22Rv1 (cell line): ENCODE measurements around the gene TOP1.

Experiments
- H3K27ac ChIP-seq: fragments of 450-650 bp; 2 replicates; pipeline ENCODE4 v1.5.1; 2017
- ZFX ChIP-seq: fragments of 450-650 bp; IDR thresholded peaks from 2 replicates; pipeline ENCODE4 v1.6.1; 2017; ENCODE audit warnings: antibody characterized with exemption, borderline replicate concordance
- TF ChIP-seq, protein P1 (sequence below): fragments of 450-650 bp; IDR thresholded peaks from 2 replicates; pipeline ENCODE4 v1.5.1; 2017; ENCODE audit warnings: mild to moderate bottlenecking

TOP1 gene

DNA sequence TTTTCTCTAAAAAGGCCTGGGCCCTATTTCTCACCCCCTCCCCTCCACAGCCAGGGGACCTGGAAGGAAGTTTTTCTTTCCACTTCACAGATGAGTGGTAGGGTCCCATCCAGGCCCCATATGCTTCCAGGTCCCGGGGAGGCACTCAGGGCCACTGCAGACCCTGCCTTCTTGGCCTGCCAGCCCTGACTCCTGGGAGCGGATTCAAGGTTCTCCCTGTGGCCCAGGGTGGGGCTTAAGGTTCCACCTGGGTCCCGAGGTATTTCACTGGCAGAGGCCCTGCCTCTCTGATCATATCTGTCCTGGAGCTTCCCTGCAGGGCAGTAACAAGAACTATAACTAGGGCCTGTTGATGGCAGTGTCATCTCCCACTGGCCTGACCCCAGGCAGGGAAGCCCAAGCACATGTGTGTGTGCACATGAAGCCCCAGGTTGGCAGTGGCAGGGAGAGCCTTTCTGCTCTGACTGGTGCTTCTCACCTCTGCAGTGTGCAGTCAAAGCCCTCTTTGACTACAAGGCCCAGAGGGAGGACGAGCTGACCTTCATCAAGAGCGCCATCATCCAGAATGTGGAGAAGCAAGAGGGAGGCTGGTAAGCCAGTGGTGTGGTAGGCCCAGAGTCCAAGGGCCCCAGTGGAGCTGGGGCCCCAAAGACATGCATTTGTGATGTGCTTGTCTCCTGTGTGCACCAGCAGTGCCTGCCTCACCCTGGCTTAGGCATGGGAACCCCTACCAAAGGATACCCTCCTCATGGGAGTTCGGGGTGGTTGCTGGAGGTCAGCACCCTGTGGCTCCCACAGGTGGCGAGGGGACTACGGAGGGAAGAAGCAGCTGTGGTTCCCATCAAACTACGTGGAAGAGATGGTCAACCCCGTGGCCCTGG, 139.9 kb downstream of the TOP1 start:
- TF ChIP-seq ZFX: no peak
- TF ChIP-seq, protein P1, sequence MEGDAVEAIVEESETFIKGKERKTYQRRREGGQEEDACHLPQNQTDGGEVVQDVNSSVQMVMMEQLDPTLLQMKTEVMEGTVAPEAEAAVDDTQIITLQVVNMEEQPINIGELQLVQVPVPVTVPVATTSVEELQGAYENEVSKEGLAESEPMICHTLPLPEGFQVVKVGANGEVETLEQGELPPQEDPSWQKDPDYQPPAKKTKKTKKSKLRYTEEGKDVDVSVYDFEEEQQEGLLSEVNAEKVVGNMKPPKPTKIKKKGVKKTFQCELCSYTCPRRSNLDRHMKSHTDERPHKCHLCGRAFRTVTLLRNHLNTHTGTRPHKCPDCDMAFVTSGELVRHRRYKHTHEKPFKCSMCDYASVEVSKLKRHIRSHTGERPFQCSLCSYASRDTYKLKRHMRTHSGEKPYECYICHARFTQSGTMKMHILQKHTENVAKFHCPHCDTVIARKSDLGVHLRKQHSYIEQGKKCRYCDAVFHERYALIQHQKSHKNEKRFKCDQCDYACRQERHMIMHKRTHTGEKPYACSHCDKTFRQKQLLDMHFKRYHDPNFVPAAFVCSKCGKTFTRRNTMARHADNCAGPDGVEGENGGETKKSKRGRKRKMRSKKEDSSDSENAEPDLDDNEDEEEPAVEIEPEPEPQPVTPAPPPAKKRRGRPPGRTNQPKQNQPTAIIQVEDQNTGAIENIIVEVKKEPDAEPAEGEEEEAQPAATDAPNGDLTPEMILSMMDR: no peak
- H3K27ac ChIP-seq: no peak overlapping the region

DNA sequence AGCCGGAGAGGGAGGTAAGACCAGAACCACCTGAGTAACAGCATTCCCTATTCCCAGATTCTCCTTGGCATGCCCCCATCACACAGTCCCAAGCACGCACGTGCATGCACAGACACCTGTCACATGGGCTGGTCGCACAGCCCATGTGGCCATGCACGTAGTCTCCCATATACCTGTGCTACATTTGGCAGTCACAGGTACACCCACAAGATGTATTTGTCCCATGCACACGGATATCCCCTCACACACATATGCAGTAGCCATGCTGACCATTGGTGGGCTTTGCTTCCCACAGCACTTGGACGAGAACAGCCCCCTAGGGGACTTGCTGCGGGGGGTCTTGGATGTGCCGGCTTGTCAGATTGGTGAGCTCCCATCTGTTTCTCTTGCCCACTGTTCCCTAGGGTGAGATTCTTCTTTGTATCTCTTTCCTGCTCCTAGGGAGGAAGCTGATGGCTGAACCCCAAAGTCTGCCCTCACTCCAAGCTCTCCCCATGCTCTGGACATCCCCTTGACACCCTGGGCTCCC, 140.6 kb downstream of the TOP1 start:
- TF ChIP-seq ZFX: no peak
- TF ChIP-seq, protein P1: no peak
- H3K27ac ChIP-seq: no peak overlapping the region

GRCh38 chr20:41169791-41170351, 141.2 kb downstream of the TOP1 start:
- no peak for TF ChIP-seq ZFX
- TF ChIP-seq, protein P1: no peak
- no peak overlapping the region for H3K27ac ChIP-seq

- H3K27ac ChIP-seq: no peak overlapping the region
- no peak for TF ChIP-seq ZFX
- TF ChIP-seq, protein P1: no peak
Measured at GRCh38 chr20:41170386-41171105, 141.9 kb downstream of the TOP1 start.

DNA sequence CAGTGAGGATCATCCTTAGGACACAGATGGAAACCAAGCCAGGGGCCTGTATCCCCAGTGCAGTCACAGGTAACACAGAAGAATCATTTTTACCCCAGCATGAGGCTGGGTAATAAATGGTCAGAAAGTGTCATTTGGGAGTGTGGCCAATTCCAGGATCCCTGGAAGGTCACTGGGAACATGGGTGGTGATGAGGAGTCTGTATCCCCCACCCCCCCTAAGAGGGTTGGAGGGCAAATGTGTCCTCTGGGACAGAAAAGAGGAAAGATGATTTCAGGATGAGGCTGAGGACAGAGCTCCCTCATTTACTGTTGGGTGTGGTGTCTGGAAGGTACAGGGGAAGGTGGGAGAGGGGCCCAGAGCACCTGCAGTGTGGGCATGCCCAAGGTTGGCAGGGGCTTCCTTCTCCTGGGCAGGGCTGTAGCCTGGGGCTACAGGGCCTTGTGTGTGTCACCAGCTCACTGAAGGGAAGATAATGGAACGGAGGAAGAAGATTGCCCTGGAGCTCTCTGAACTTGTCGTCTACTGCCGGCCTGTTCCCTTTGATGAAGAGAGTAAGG, 143.2 kb downstream of the TOP1 start:
- no peak overlapping the region for H3K27ac ChIP-seq
- TF ChIP-seq, protein P1: no peak
- no peak for TF ChIP-seq ZFX

GRCh38 chr20:41172296-41173140, 143.9 kb downstream of the TOP1 start:
- no peak for TF ChIP-seq ZFX
- TF ChIP-seq, protein P1: no peak

More at GRCh38 chr20:41172296-41173140, 143.9 kb downstream of the TOP1 start:
- H3K27ac ChIP-seq: no peak overlapping the region
